ENCODE results near the gene TBC1D14. TPM values are rescaled to one million over a fixed set of nuclear protein-coding genes. Genes with fewer than 3 reads are reported as not detected.

Gene TBC1D14
- polyA plus RNA-seq, 1 of the 3 experiments (the other 2 are of a cell fraction) = 39.5 TPM

GRCh38 chr4:6891436-6892170, 18.0 kb upstream of the TBC1D14 start (continued):
- no peak for TF ChIP-seq ZBTB33 (IDR thresholded peaks at IDR 0.05; ENCODE audit: borderline replicate concordance, low read depth)

- CTCF ChIA-PET = interaction anchor here (0.7 to 1.1 kb wide), 2 partner anchors 178 to 179 kb away, joined by 3 read pairs; no protein-coding TSS in a partner anchor
Observed at GRCh38 chr4:6892190-6892908, 17.3 kb upstream of the TBC1D14 start.

More at GRCh38 chr4:6892190-6892908, 17.3 kb upstream of the TBC1D14 start:
- Histone ChIP-seq H3K36me3 (replicated peaks in 1 of 2; ENCODE audit: control insufficient read depth in 1 of 2, insufficient read depth in 2 of 2, low read length in 1 of 2) (no peaks in the 10 kb centered on the region), H3K4me3 (ENCODE audit: low read depth in 2 of 2, low read length in 1 of 2) (no peak overlapping the region), H3K4me1 (ENCODE audit: control insufficient read depth in 1 of 2, insufficient read depth in 2 of 2, low read depth in 1 of 2, low read length in 1 of 2) (no peaks in the 10 kb centered on the region), H3K9me2 (no peaks in the 10 kb centered on the region), H3K9me3 (no peaks in the 10 kb centered on the region), H4K20me1 (ENCODE audit: insufficient read depth) (no peaks in the 10 kb centered on the region), H3K27me3 (ENCODE audit: insufficient read depth) (no peaks in the 10 kb centered on the region), H3K9ac (no peak overlapping the region), H3K79me2 (ENCODE audit: insufficient read depth) (no peaks in the 10 kb centered on the region), H3F3A (replicated peaks; ENCODE audit: insufficient read depth) (no peaks in the 10 kb centered on the region), H2AFZ (ENCODE audit: low read depth) (no peak overlapping the region), H3K4me2 (no peak overlapping the region), H3K27ac (ENCODE audit: low read depth in 2 of 2, low read length in 1 of 2) (no peak overlapping the region)
- TF ChIP-seq YY1 (IDR thresholded peaks at IDR 0.05; ENCODE audit: low read depth) (no peak), GATA2 (CRISPR knock-in tag; IDR thresholded peaks at IDR 0.05) (no peak), CTCF (IDR thresholded peaks at IDR 0.05) (no peak), RFX5 (IDR thresholded peaks at IDR 0.05; ENCODE audit: low read length) (no peak), RXRA (IDR thresholded peaks at IDR 0.05; ENCODE audit: borderline replicate concordance, low read depth) (no peak), FOXJ3 (CRISPR knock-in tag; IDR thresholded peaks at IDR 0.05) (no peak), TAF1 (IDR thresholded peaks at IDR 0.05; ENCODE audit: borderline replicate concordance, low read depth, low read length) (no peak), PBX3 (IDR thresholded peaks at IDR 0.05) (no peak), RAD21 (IDR thresholded peaks at IDR 0.05; ENCODE audit: low read length) (no peak), IRF3 (IDR thresholded peaks at IDR 0.05; ENCODE audit: low read depth, low read length) (no peak), TCF12 (IDR thresholded peaks at IDR 0.05) (no peak), USF1 (IDR thresholded peaks at IDR 0.05; ENCODE audit: borderline replicate concordance, low read depth) (no peak), NRF1 (IDR thresholded peaks at IDR 0.05; ENCODE audit: low read depth, low read length) (no peak)
- POLR2A ChIA-PET = no interaction called here
- no peak for DNase-seq
- 92% methylated on average over 10 of the region's 20 CpGs for WGBS (ENCODE audit: low lambda C conversion rate)
